HCT116 (cell line): ENCODE results near the gene MRPS5.

Source experiments
- EZH2 ChIP-seq: fragments of 200-600 bp; sonication (generic); IDR thresholded peaks from 2 replicates; pipeline ENCODE4 v1.6.1; 2017; ENCODE audit warnings: antibody characterized with exemption, mixed run types
- EZH2phosphoT487 ChIP-seq: fragments of 200-600 bp; IDR thresholded peaks from 2 replicates; pipeline ENCODE4 v1.6.1; 2018; ENCODE audit warnings: antibody characterized with exemption, borderline replicate concordance
- JUND ChIP-seq: IDR thresholded peaks from 2 replicates; pipeline ENCODE4 v1.6.1; 2012
- POLR2A ChIP-seq: IDR thresholded peaks from 2 replicates; pipeline ENCODE4 v1.7.0; 2011; ENCODE audit warnings: borderline replicate concordance; ENCODE audit not compliant: insufficient read depth, insufficient read length; ENCODE audit errors: extremely low read depth
- POLR2AphosphoS5 ChIP-seq: IDR thresholded peaks from 2 replicates; pipeline ENCODE4 v1.6.1; 2011; ENCODE audit warnings: mild to moderate bottlenecking, low read depth, low read length, moderate library complexity
- RAD21 ChIP-seq: IDR thresholded peaks from 2 replicates; pipeline ENCODE4 v1.6.1; 2012; ENCODE audit warnings: low read depth, mild to moderate bottlenecking
- SIN3A ChIP-seq: IDR thresholded peaks from 2 replicates; pipeline ENCODE4 v1.6.1; 2012; ENCODE audit warnings: low read depth
- SP1 ChIP-seq: IDR thresholded peaks from 2 replicates; pipeline ENCODE4 v1.6.1; 2012; ENCODE audit warnings: low read depth
- TF ChIP-seq, protein P1 (sequence below), 3 experiments: fragments of 200-600 bp in 1 of 3; sonication (generic) in 1 of 3; IDR thresholded peaks in 2 of 3; conservative IDR thresholded peaks in 1 of 3; 2 replicates each; pipeline ENCODE4 v1.5.1; 2012 to 2017; ENCODE audit warnings: low read depth in 2 of 3, low read length in 2 of 3, antibody characterized with exemption in 1 of 3, borderline replicate concordance in 1 of 3, control low read depth in 1 of 3, mild to moderate bottlenecking in 1 of 3, mixed read lengths in 1 of 3, mixed run types in 1 of 3, moderate library complexity in 1 of 3; ENCODE audit not compliant: insufficient read depth in 1 of 3
- TF ChIP-seq, protein P2 (sequence below): IDR thresholded peaks from 2 replicates; pipeline ENCODE4 v1.6.1; 2012

DNA sequence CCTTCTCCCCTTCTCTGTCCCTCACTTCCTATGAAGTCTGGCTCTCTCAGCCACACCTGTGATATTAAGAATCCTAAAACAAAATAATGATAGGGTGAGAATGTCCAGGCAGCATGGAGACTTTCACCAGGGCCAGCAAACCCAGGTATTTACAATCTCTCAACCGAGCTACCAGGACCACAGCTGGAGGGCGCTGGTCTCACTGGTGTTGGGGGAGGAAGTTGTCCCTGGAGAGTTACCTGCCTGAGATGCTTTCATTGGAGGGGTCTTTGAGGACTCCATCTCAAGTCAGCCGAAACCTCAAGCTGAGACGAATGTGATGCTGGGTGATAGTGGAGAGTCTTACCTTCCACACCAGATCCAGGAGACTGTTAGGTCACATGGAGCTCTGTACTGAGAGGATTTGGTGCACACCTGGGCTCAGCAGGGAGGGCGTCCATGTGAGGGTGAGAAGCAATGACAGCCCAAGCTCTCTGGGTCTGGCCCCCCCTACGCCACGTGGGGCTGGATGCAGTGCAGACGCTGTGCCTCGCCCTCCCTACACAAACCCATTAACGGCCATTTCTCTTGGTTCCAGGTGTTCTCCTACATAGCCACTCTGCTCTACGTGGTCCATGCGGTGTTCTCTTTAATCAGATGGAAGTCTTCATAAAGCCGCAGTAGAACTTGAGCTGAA lies 68.7 kb downstream of the MRPS5 start:
- TF ChIP-seq POLR2A = no peak
- TF ChIP-seq, protein P1, sequence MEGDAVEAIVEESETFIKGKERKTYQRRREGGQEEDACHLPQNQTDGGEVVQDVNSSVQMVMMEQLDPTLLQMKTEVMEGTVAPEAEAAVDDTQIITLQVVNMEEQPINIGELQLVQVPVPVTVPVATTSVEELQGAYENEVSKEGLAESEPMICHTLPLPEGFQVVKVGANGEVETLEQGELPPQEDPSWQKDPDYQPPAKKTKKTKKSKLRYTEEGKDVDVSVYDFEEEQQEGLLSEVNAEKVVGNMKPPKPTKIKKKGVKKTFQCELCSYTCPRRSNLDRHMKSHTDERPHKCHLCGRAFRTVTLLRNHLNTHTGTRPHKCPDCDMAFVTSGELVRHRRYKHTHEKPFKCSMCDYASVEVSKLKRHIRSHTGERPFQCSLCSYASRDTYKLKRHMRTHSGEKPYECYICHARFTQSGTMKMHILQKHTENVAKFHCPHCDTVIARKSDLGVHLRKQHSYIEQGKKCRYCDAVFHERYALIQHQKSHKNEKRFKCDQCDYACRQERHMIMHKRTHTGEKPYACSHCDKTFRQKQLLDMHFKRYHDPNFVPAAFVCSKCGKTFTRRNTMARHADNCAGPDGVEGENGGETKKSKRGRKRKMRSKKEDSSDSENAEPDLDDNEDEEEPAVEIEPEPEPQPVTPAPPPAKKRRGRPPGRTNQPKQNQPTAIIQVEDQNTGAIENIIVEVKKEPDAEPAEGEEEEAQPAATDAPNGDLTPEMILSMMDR (IDR thresholded peaks at IDR 0.05 in 2 of 3, conservative IDR thresholded peaks at IDR 0.05 in 1 of 3; ENCODE audit: borderline replicate concordance in 1 of 3, insufficient read depth in 1 of 3, low read depth in 2 of 3, low read length in 2 of 3) = 0 out of 6 replicates have a peak, but pooled peaks of 1 of the 3 experiments have one; percentile 17
- no peak for TF ChIP-seq RAD21
- TF ChIP-seq SIN3A = no peak
- no peak for TF ChIP-seq EZH2
- no peak for TF ChIP-seq JUND
- TF ChIP-seq POLR2AphosphoS5 = no peak
- no peak for TF ChIP-seq EZH2phosphoT487
- no peak for TF ChIP-seq SP1
- TF ChIP-seq, protein P2, sequence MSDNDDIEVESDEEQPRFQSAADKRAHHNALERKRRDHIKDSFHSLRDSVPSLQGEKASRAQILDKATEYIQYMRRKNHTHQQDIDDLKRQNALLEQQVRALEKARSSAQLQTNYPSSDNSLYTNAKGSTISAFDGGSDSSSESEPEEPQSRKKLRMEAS = no peak
